Activated CD4-positive, alpha-beta memory T cell treated with anti-CD3 and anti-CD28 coated beads for 36 hours (primary cell): ENCODE results near the gene UBQLN2. TPM values are rescaled to one million over a fixed set of nuclear protein-coding genes. Genes with fewer than 3 reads are reported as not detected.
"Not testable (repeated sequence)": the region's sequence is repeated elsewhere in the genome, so short reads cannot be mapped to it uniquely, and the experiment has no call there.

Source experiments
- CTCF ChIA-PET: fragments of 350-600 bp; sonication (Branson Sonifier 250); formaldehyde crosslinking; loops from one replicate; lab custom pipeline; 2021; ENCODE audit warnings: antibody characterized with exemption, inconsistent platforms; lab: Charles Lee
- POLR2A ChIA-PET: fragments of 350-600 bp; sonication (Branson Sonifier 250); formaldehyde crosslinking; loops from one replicate; lab custom pipeline; 2021; ENCODE audit warnings: antibody characterized with exemption; lab: Charles Lee
- DNase-seq: peaks from one replicate; pipeline ENCODE4 v3.0.0-alpha.2; 2020
- H3K27ac Mint-ChIP-seq: one replicate; pipeline ENCODE4 v1.8.0; 2021; ENCODE audit warnings: mixed read lengths
- H3K27me3 Mint-ChIP-seq: one replicate; pipeline ENCODE4 v1.8.0; 2021; ENCODE audit warnings: mixed read lengths
- H3K36me3 Mint-ChIP-seq: one replicate; pipeline ENCODE4 v1.8.0; 2021; ENCODE audit warnings: mixed read lengths
- H3K4me1 Mint-ChIP-seq: one replicate; pipeline ENCODE4 v1.8.0; 2021; ENCODE audit warnings: low read depth, mixed read lengths
- H3K4me3 Mint-ChIP-seq: one replicate; pipeline ENCODE4 v1.8.0; 2021; ENCODE audit warnings: mild to moderate bottlenecking, mixed read lengths
- H3K9me3 Mint-ChIP-seq: one replicate; pipeline ENCODE4 v1.8.0; 2021; ENCODE audit warnings: mixed read lengths
- intact Hi-C: fragments of 100-400 bp; cut with micrococcal nuclease; formaldehyde crosslinking; loops from one replicate; pipeline ENCODE4 v1.15.1; 2023
- total RNA-seq, 2 experiments: library from RNA; stranded (reverse); gene quantifications; one replicate each; pipeline ENCODE4 v1.2.3, GENCODE V29; 2021

Gene UBQLN2
- total RNA-seq, 2 experiments from 2014 or later: 52.0 to 52.2 TPM

GRCh38 chrX:56572975-56573374, 9.5 kb downstream of the UBQLN2 start:
- no peak overlapping the region for H3K4me3 Mint-ChIP-seq

GRCh38 chrX:56574861-56575260, 11.4 kb downstream of the UBQLN2 start:
- H3K27ac Mint-ChIP-seq: peak overlapping the region; percentile 51
- ChIA-PET POLR2A (no interaction called here), CTCF (no interaction called here)
- H3K9me3 Mint-ChIP-seq: peaks cover 12% of the 10 kb centered on the region
- no peaks in the 10 kb centered on the region for H3K27me3 Mint-ChIP-seq
- H3K4me3 Mint-ChIP-seq: no peak overlapping the region
- no peak for DNase-seq
- peaks cover 58% of the 10 kb centered on the region for H3K4me1 Mint-ChIP-seq
- peaks cover 49% of the 10 kb centered on the region for H3K36me3 Mint-ChIP-seq
- intact Hi-C loops: loop anchor here (1.0 kb wide), 1 partner anchor 11 kb away; no protein-coding TSS in a partner anchor

More at GRCh38 chrX:56572975-56573374, 9.5 kb downstream of the UBQLN2 start:
- H3K27me3 Mint-ChIP-seq: no peaks in the 10 kb centered on the region
- peak; percentile 42 for DNase-seq
- H3K27ac Mint-ChIP-seq: no peak overlapping the region
- peaks cover 56% of the 10 kb centered on the region for H3K4me1 Mint-ChIP-seq
- peaks cover 40% of the 10 kb centered on the region for H3K36me3 Mint-ChIP-seq
- ChIA-PET CTCF (interaction anchor here (1.7 kb wide), 1 partner anchor 291 kb away, joined by 3 read pairs; no protein-coding TSS in a partner anchor), POLR2A (interaction anchor here (1.4 kb wide), 1 partner anchor 155 kb away, joined by 4 read pairs; no protein-coding TSS in a partner anchor)
- intact Hi-C loops: no loop called here
- H3K9me3 Mint-ChIP-seq: peaks cover 6% of the 10 kb centered on the region

GRCh38 chrX:56576721-56577120, 13.3 kb downstream of the UBQLN2 start:
- Mint-ChIP-seq H3K36me3 (peaks cover 59% of the 10 kb centered on the region), H3K27me3 (no peaks in the 10 kb centered on the region), H3K9me3 (peaks cover 20% of the 10 kb centered on the region), H3K4me3 (no peak overlapping the region), H3K27ac (no peak overlapping the region), H3K4me1 (peaks cover 49% of the 10 kb centered on the region)
- no peak for DNase-seq
- ChIA-PET CTCF (no interaction called here), POLR2A (no interaction called here)
- intact Hi-C loops: no loop called here

GRCh38 chrX:56588397-56589188, 25.2 kb downstream of the UBQLN2 start:
- H3K9me3 Mint-ChIP-seq: peaks cover 31% of the 10 kb centered on the region
- CTCF ChIA-PET: no interaction called here
- H3K27ac Mint-ChIP-seq: no peak overlapping the region
- H3K4me3 Mint-ChIP-seq: no peak overlapping the region
- H3K27me3 Mint-ChIP-seq: no peaks in the 10 kb centered on the region
- peaks cover 44% of the 10 kb centered on the region for H3K36me3 Mint-ChIP-seq
- intact Hi-C loops: no loop called here
- POLR2A ChIA-PET: no interaction called here
- no peak for DNase-seq
- H3K4me1 Mint-ChIP-seq: peaks cover 3% of the 10 kb centered on the region

- intact Hi-C loops, H3K4me1 Mint-ChIP-seq, CTCF ChIA-PET, H3K27ac Mint-ChIP-seq, H3K4me3 Mint-ChIP-seq, H3K27me3 Mint-ChIP-seq, POLR2A ChIA-PET, DNase-seq: not testable (repeated sequence)
- Mint-ChIP-seq H3K36me3 (peaks cover 62% of the 10 kb centered on the region), H3K9me3 (peaks cover 50% of the 10 kb centered on the region)
Observed at GRCh38 chrX:56591830-56592229, 28.4 kb downstream of the UBQLN2 start.

GRCh38 chrX:56600141-56600540, 36.7 kb downstream of the UBQLN2 start:
- CTCF ChIA-PET: no interaction called here
- Mint-ChIP-seq H3K27me3 (no peaks in the 10 kb centered on the region), H3K4me3 (no peak overlapping the region), H3K9me3 (peaks cover 46% of the 10 kb centered on the region), H3K36me3 (peaks cover 35% of the 10 kb centered on the region), H3K27ac (no peak overlapping the region), H3K4me1 (no peaks in the 10 kb centered on the region)
- POLR2A ChIA-PET: no interaction called here
- no peak for DNase-seq
- intact Hi-C loops: no loop called here

- Mint-ChIP-seq H3K27ac (no peak overlapping the region), H3K27me3 (no peaks in the 10 kb centered on the region), H3K4me1 (no peaks in the 10 kb centered on the region), H3K4me3 (no peak overlapping the region), H3K9me3 (peaks cover 48% of the 10 kb centered on the region), H3K36me3 (peaks cover 26% of the 10 kb centered on the region)
- ChIA-PET POLR2A (no interaction called here), CTCF (no interaction called here)
- intact Hi-C loops: no loop called here
- no peak for DNase-seq
Observed at GRCh38 chrX:56600987-56601386, 37.6 kb downstream of the UBQLN2 start.

- ChIA-PET CTCF (no interaction called here), POLR2A (interaction anchor here (0.5 kb wide), 1 partner anchor 131 kb away, joined by 3 read pairs; no protein-coding TSS in a partner anchor)
- no peak overlapping the region for H3K27ac Mint-ChIP-seq
- intact Hi-C loops: no loop called here
- no peak overlapping the region for H3K4me3 Mint-ChIP-seq
- no peaks in the 10 kb centered on the region for H3K4me1 Mint-ChIP-seq
- DNase-seq: no peak
- no peaks in the 10 kb centered on the region for H3K27me3 Mint-ChIP-seq
- H3K36me3 Mint-ChIP-seq: no peaks in the 10 kb centered on the region
- peaks cover 13% of the 10 kb centered on the region for H3K9me3 Mint-ChIP-seq
Observed at GRCh38 chrX:56615282-56615681, 51.9 kb downstream of the UBQLN2 start.

Other genes with a start within 250 kb of the UBQLN2 start
- 10 to 100 TPM; 45.1 to 50.0 TPM for gene NBDY, start 165.6 kb downstream of the UBQLN2 start, total RNA-seq